Midbrain (tissue), 1 donor: Measurements from ENCODE around the gene STX7.

Experiments used
- DNase-seq: peaks from one replicate; lab custom pipeline; 2025; lab: John Stamatoyannopoulos, UW

STX7 gene

DNA sequence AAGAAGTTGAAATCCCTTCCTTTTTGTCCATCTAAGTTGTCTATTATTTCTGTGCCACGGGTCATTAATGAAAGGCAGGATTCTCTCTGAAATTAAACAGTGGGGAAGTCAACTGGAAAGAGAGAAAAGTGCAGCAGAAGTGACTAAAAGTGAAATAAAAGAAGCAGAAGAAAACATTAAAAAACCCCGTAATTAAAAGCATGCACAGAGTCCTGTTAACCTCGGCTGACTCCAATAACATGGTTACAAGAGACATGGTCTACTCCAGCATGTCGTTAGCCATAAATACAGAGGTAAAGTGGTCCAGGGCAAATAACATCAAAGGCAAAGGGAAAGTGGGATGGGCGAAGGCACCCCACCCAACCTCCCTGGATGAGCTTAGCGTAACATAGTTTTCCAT is 98.6 kb downstream of the STX7 start:
- no peak for DNase-seq

DNA sequence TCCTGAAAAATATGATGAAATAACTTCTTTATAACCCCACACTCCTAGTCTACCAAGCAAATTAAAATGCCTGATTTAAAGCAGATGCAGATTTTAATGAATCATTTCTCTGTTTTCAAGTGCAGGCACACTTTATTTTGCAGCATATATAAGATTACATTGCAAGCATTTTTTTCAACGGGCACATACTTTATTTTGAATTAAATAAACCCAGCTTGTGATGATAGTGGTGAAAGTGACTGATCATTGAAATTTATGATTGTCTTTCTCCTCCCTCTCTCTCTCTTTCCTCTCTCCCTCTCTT is 99.5 kb downstream of the STX7 start:
- DNase-seq = no peak

DNA sequence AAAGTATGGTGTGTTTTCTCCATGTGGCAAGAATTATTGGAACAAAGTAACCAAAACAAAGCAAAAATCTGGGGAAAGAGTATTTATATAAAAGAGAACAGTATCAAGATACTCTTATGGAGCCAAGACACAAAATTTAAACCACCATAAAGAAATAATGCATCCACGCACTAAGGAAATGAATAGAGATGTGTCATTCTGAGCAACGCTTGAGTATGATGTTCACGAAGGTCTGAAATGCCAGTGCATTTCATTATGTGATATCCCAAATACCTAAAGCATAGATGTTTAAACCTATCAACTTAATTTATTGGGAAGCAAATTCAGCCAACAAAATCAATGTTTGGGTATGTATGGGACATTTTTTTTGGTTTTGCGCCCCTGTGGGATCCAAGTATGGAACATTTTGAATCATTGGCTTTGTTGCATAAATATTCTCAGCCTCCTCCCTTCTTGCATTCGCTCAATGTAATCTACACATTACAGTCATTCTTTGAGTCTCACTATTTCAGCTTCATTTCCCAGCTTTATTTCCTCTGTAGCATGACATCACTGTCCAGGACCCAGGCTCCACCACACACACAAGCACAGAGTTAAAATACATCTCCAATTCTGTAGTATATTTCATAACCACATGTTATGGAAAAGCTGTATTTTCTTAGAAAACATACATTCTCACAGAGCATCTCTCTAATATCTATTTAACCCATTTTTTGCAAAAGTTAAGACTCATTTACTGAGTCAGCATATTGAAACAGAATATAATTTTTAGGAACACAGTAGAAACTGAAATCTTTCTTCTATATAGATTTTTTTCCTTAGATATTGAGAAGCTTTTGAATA is 100.0 kb downstream of the STX7 start:
- no peak for DNase-seq

DNA sequence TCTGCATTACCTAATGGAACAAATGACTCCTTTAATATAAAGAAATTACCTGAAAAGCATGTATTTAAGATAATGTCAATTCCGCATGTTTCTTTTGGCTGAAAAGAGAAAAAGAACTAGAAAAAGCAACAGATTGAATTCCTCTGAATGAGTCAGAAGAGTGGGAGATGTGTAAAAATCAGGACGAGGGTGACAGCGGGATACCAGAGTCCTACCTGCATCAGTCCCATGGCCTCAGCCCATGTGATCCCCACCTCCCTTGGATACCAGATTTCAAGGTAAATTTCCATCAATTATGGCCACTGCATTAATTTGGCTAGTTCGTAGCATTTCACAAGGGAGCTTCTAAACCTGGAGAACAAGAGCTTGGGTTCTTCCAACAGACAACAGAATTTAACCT is 101.6 kb downstream of the STX7 start:
- no peak for DNase-seq

DNA sequence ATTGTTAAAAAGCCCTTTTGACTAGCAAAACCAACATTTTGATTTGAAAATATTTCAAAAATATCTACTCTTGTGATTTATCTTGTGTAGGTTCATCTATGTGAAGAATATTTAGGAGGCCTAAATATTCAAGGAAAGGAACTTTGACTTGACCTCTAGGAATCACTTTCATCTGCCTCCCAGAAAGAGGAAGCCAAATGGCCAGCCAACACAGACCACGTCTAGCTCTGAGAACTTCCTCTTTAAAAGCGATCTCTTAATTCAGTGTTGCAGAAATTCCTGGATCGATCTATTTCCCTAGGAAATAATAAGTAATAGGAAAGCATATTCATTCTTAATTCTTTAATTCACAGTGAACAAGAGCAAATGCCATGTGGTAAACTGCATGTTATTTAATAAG is 102.1 kb downstream of the STX7 start:
- DNase-seq = no peak

DNA sequence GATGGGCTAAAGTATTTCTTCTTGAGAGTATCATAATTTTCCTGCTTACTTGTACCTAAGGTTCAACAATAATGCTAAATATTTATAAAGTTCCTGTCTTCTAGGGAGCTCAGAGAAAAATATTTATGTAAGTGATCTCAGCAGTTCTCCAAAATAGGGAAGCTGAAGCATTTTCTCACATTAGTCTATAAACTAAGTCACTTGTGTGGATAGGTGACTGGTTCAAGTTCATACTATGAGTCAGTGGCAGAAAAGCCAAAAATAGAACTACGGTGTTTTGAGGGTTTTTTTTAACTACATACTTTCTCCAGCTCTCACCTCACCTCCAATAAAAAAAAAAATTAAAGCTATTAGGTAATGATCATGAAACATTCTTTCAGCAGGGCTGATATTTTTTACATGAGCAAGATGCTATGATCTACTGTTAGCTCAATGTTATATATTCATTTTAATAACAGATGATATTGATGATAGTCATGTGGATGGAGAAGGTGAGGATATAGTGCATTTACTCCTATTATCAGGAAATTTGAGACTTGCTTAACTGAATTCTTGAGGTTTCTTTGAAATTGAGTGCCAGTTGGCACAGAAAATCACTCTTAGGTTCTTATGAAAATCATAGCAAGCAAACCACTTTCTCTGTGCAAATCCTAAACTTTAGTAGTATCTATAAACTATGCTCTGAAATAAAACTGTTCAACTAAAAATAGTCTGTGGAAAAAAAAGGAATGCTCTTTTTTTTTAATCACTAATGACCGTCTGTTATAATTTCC is 107.6 kb downstream of the STX7 start:
- DNase-seq = no peak

DNA sequence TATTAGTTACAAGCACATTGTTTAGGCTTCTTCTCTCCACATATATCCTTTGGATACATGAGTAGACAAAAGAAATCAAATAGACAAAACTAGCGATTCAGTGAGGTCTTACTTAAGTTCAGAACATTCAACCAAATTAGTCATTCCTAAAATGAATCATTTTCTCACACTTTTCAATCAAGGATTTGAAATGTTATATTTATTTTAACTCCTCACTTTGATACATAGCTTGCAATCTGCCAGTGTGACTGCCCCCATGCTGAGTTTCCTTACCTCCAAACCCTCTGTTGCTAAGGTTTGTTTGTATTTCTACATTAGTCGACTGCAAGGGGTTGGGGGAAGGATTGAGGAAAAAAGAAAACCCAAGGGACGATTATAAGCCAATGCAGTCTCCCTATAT is 108.2 kb downstream of the STX7 start:
- DNase-seq = no peak

DNA sequence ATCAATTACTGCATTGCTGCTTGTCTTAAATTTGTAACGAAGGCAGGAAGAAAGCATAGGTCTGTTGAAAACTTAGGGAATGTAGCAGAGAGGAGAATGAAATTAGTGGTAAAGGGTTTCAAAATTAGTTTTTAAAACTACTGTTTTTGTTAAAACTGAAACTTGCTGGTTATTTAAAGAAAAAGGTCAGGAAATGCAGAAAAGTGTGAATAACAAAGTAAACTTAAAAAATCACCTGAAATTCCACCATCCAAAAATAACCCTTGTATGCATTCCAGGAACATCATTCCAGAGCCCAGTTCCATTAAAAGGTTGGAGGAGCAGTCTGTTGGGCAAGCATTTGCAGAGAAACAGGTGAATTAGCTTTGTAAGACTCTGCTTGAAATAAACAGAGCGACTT is 108.6 kb downstream of the STX7 start:
- no peak for DNase-seq

DNA sequence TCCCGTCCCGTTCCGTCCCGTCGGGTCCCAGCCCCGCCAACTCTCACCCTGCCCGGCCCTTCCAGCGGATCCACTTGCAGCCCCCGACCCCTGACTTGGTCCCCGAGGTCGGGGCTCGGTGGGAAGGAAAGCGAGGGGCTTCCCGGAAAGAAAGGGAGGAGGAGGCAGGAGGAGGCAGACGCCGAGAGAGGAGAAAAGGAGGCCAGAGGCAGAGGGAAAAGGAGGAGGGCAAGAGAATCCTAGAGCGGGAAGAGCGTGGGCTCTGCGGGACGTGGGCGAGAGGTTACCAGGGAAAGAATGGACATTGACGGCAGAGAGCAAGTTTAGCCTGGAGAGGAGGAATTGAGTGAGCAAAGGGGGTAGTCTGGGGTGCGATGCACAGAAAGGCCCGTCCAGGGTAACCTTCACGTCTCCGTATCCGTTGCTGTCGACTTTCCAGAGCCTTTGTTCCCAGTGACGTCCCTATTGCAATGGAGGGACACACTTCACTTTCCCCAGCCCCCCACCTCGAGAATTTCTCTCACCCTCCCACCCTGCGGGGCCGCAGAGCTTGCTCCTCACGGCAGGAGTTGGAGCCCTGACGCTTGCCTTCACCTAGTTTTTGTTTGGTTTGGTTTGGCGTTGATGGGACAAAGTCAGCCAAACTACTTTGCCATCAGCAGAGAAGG is 111.2 kb downstream of the STX7 start:
- no peak for DNase-seq

DNA sequence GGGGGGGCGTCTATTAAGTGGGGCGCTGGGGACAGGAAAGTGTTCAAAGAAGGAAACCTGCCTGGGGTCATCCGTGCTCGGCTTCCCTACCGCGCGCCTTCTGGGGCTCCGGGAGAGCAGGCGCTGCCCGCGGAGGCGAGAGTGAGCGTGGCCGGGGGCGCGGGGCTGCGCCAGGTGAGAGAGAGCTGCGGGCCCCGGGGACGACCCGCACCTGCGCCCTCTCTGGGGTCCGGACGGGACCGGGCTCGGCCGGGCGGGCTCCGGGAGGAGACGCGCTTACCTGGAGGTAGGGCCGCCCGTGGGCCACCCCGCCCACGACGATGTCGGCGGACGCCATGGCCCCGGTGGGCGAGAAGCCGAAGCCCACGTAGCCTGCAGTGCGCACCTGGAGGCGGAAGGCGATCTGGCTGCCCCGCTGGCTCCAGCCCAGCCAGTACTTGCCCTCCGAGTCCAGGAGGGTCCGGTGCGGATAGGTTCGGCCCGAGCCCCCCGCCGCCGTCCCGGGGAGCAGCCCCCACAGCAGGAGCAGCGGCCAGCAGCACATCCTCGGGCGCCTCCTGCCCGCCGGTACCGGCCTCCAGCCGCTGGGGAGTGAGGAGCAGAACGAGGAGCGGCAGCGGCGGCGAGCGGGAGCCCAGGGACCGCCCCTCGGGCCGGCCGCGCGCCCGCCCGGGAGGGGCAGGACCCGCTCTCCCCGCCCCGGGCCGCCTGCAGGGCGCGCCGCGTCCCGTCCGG is 111.9 kb downstream of the STX7 start, which contains the start of gene MOXD1:
MOXD1 (minus strand) TSS at position 593 of the 735 bp plus-strand sequence; CDS start at position 544, 49 bp downstream.
- DNase-seq = no peak

DNA sequence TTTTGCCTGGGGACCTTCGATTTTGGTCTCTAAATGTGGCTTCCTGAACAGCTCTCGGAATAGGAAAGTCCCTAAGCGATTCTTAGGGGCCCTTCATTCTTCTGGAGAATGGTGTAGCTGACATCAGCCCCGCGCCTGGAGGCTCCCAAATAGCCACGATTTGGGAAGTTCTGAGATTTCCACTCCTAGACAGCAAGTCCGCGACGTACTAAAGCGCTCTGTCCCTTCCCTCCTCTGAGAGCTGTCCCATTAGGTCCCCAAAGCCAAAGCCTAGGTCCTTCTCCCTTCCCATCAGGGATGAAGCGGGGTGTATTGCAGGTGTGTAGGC is 112.4 kb downstream of the STX7 start:
- no peak for DNase-seq

DNA sequence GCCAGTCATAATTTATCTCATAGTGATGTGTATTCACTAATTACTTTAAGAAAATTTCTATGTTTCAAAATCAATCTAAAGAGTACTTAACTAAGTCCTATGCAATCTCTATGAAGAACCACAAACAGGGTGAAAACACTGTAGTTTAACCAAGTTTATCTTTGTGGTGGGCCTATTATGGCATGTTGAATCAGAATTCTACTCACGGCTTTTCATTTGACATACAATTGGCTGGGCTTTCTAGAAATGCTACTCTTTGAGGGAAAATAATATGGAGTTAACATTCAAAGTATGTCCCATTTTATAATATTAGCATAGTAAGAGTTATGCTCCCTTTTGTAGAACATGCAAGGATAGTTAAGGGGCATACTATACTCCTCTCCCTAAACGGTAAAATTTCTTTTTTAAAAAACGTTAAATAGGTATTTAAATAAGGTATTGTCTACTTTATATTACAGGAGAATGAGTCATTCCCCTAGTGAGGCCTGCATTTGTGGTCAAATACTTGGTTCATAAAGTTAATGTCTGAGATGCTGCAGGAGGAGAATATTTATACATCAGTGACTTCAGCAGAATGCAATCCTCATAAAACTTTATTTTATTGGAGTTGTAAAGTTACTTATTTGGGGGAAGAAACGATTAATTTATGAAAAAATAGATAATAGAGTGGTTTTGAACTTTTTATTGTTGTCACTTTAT is 113.4 kb downstream of the STX7 start:
- no peak for DNase-seq
